ENCODE measurements around the gene APOD.
"Not testable (repeated sequence)": the region's sequence is repeated elsewhere in the genome, so short reads cannot be mapped to it uniquely, and the experiment has no call there.

DNA sequence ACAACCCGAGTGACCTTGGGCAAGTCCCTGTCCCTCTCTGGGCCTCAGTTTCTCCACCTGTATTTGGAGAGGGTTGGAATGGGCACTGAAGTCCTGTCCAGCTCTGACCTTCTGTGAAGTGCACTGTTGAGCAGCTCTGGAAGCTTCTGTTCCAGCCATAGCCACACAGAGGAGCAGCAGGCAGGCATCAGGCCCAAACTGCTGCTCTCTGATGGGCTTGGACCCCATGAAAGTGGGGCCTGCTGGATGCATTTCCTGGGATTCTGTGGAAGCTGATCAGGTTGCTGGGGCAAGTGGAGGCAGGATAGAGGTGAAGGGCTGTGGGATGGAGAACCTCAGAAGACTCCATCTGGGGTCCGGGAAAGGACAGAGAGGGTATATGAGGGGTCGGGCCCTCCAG, 36.7 kb upstream of the APOD start:
- TF ChIP-seq, protein P1, sequence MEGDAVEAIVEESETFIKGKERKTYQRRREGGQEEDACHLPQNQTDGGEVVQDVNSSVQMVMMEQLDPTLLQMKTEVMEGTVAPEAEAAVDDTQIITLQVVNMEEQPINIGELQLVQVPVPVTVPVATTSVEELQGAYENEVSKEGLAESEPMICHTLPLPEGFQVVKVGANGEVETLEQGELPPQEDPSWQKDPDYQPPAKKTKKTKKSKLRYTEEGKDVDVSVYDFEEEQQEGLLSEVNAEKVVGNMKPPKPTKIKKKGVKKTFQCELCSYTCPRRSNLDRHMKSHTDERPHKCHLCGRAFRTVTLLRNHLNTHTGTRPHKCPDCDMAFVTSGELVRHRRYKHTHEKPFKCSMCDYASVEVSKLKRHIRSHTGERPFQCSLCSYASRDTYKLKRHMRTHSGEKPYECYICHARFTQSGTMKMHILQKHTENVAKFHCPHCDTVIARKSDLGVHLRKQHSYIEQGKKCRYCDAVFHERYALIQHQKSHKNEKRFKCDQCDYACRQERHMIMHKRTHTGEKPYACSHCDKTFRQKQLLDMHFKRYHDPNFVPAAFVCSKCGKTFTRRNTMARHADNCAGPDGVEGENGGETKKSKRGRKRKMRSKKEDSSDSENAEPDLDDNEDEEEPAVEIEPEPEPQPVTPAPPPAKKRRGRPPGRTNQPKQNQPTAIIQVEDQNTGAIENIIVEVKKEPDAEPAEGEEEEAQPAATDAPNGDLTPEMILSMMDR (IDR thresholded peaks at IDR 0.05): not testable (repeated sequence)
- TF ChIP-seq POLR2A, EP300 (IDR thresholded peaks at IDR 0.05): not testable (repeated sequence)

Data from tibial nerve (tissue), 4 donors.